IMR-90 (cell line): ENCODE measurements around the gene DIAPH1. TPM values are rescaled to one million over a fixed set of nuclear protein-coding genes. Genes with fewer than 3 reads are reported as not detected.

Experiments
- ATAC-seq: fragments of 200-7000 bp; cut with Tn5 transposase; 2 replicates; pipeline ENCODE4 v1.9.1; 2020; ENCODE audit warnings: low read depth, mild to moderate bottlenecking, moderate library complexity
- BruUV-seq: library from RNA; stranded (reverse); fragments of 400-500 nt; replicated peaks from 2 replicates; lab custom pipeline; 2021; lab: Mats Ljungman, UMichigan
- CTCF ChIA-PET: fragments of 300-600 bp; formaldehyde crosslinking; extraction: SDS; loops from one replicate; lab custom pipeline; 2021; ENCODE audit warnings: antibody characterized with exemption; lab: Yijun Ruan, JAX
- POLR2A ChIA-PET: fragments of 300-600 bp; sonication (Branson Sonifier 250); formaldehyde crosslinking; loops from one replicate; lab custom pipeline; 2022; ENCODE audit warnings: antibody characterized with exemption; ENCODE audit not compliant: unreplicated experiment; lab: Charles Lee
- DNase-seq: peaks from one replicate; pipeline ENCODE4 v3.0.0; 2013
- H2AFZ ChIP-seq: replicated peaks from 2 replicates; pipeline ENCODE3; 2013; ENCODE audit warnings: low read length, mild to moderate bottlenecking; ENCODE audit not compliant: poor library complexity
- H2AK5ac ChIP-seq: 2 replicates; pipeline ENCODE4 v1.6.1; 2013; ENCODE audit warnings: low read depth, low read length, inconsistent platforms
- H2AK9ac ChIP-seq: replicated peaks from 2 replicates; pipeline ENCODE3; 2013; ENCODE audit warnings: mild to moderate bottlenecking, low read depth, low read length, moderate library complexity; ENCODE audit not compliant: poor library complexity
- H2BK120ac ChIP-seq: 2 replicates; pipeline ENCODE4 v1.6.1; 2013; ENCODE audit warnings: low read depth, low read length, inconsistent platforms
- H2BK15ac ChIP-seq: 3 replicates; pipeline ENCODE4 v1.6.1; 2013; ENCODE audit warnings: low read depth, low read length, inconsistent platforms
- H2BK20ac ChIP-seq: 2 replicates; pipeline ENCODE4 v1.6.1; 2013; ENCODE audit warnings: low read depth, mild to moderate bottlenecking, inconsistent platforms, low read length, moderate library complexity
- H2BK5ac ChIP-seq: 2 replicates; pipeline ENCODE4 v1.6.1; 2013; ENCODE audit warnings: mild to moderate bottlenecking, low read depth, low read length, inconsistent platforms; ENCODE audit not compliant: poor library complexity, severe bottlenecking
- H3K14ac ChIP-seq: replicated peaks from 2 replicates; pipeline ENCODE4 v1.6.1; 2013; ENCODE audit warnings: low read depth, low read length, inconsistent platforms
- H3K18ac ChIP-seq: 2 replicates; pipeline ENCODE4 v1.6.1; 2013; ENCODE audit warnings: low read depth, low read length, control low read depth
- H3K23ac ChIP-seq: 2 replicates; pipeline ENCODE4 v1.6.1; 2013; ENCODE audit warnings: low read depth, low read length, inconsistent platforms
- H3K27ac ChIP-seq: 2 replicates; pipeline ENCODE4 v1.5.1; 2013; ENCODE audit warnings: mild to moderate bottlenecking, control low read depth, low read length; ENCODE audit not compliant: insufficient read depth
- H3K27me3 ChIP-seq: 2 replicates; pipeline ENCODE4 v1.6.1; 2013; ENCODE audit warnings: low read length; ENCODE audit not compliant: control insufficient read depth, insufficient read depth
- H3K36me3 ChIP-seq: 2 replicates; pipeline ENCODE4 v1.6.1; 2013; ENCODE audit warnings: low read length, mixed read lengths; ENCODE audit not compliant: control insufficient read depth, insufficient read depth
- H3K4ac ChIP-seq: 2 replicates; pipeline ENCODE4 v1.6.1; 2013; ENCODE audit warnings: low read depth, low read length, inconsistent platforms
- H3K4me1 ChIP-seq: 2 replicates; pipeline ENCODE4 v1.6.1; 2013; ENCODE audit warnings: low read length, mixed read lengths; ENCODE audit not compliant: control insufficient read depth, insufficient read depth
- H3K4me2 ChIP-seq: 2 replicates; pipeline ENCODE4 v1.6.1; 2013; ENCODE audit warnings: low read depth, mild to moderate bottlenecking, control low read depth, low read length, moderate library complexity
- H3K4me3 ChIP-seq: 2 replicates; pipeline ENCODE4 v1.5.1; 2013; ENCODE audit warnings: low read depth, mild to moderate bottlenecking, control low read depth, low read length, moderate library complexity; ENCODE audit not compliant: insufficient read depth
- H3K56ac ChIP-seq: 2 replicates; pipeline ENCODE4 v1.6.1; 2013; ENCODE audit warnings: low read length, inconsistent platforms; ENCODE audit not compliant: insufficient read depth; ENCODE audit errors: extremely low read depth
- H3K79me1 ChIP-seq, 2 experiments: 2 replicates each; pipeline ENCODE4 v1.6.1; 2013; ENCODE audit warnings: low read length in 2 of 2, inconsistent platforms in 1 of 2, low read depth in 1 of 2
- H3K9ac ChIP-seq: 2 replicates; pipeline ENCODE4 v1.6.1; 2013; ENCODE audit warnings: low read depth, low read length, control low read depth
- H3K9me1 ChIP-seq: 2 replicates; pipeline ENCODE4 v1.6.1; 2013; ENCODE audit warnings: low read length, inconsistent platforms; ENCODE audit not compliant: insufficient read depth
- H3K9me3 ChIP-seq: 2 replicates; pipeline ENCODE4 v1.6.1; 2013; ENCODE audit warnings: low read length; ENCODE audit not compliant: control insufficient read depth, insufficient read depth
- H4K20me1 ChIP-seq: 2 replicates; pipeline ENCODE4 v1.6.1; 2013; ENCODE audit warnings: low read length, inconsistent platforms; ENCODE audit not compliant: insufficient read depth
- H4K5ac ChIP-seq: 2 replicates; pipeline ENCODE4 v1.6.1; 2013; ENCODE audit warnings: mild to moderate bottlenecking, low read depth, low read length, control low read depth
- H4K8ac ChIP-seq, 2 experiments: 2 replicates each; pipeline ENCODE4 v1.6.1; 2013; ENCODE audit warnings: low read depth in 2 of 2, low read length in 2 of 2, control low read depth in 1 of 2, inconsistent platforms in 1 of 2
- H4K91ac ChIP-seq: 2 replicates; pipeline ENCODE4 v1.6.1; 2013; ENCODE audit warnings: low read depth, low read length, inconsistent platforms; ENCODE audit not compliant: insufficient read depth
- CEBPB ChIP-seq: IDR thresholded peaks from 2 replicates; pipeline ENCODE4 v1.6.1; 2012; ENCODE audit warnings: low read depth, low read length, improper control_type of control experiment
- MXI1 ChIP-seq: IDR thresholded peaks from 2 replicates; pipeline ENCODE4 v1.6.1; 2012; ENCODE audit warnings: low read depth, mild to moderate bottlenecking, low read length, moderate library complexity, borderline replicate concordance
- NFE2L2 ChIP-seq: fragments of 150-350 bp; IDR thresholded peaks from 2 replicates; pipeline ENCODE4 v1.6.1; 2016; ENCODE audit warnings: low read depth, mild to moderate bottlenecking, low read length
- RCOR1 ChIP-seq: IDR thresholded peaks from 2 replicates; pipeline ENCODE4 v1.6.1; 2012; ENCODE audit warnings: mild to moderate bottlenecking, low read length, improper control_type of control experiment; ENCODE audit not compliant: insufficient replicate concordance
- RFX5 ChIP-seq: IDR thresholded peaks from 2 replicates; pipeline ENCODE4 v1.8.0; 2012; ENCODE audit warnings: low read depth, mild to moderate bottlenecking, low read length, moderate library complexity
- WGBS, 2 experiments: methylation state at CpG; one replicate each; pipeline versions ENCODE4 v1.1.5 to v1.1.7; 2013; ENCODE audit warnings: missing lambda C conversion rate in 2 of 2; ENCODE audit not compliant: insufficient read length in 1 of 2; ENCODE audit errors: extremely low coverage in 2 of 2; 5-methylcytosine and 5-hydroxymethylcytosine counted together
- dilution Hi-C: fragments of 300-500 bp; cut with HindIII; formaldehyde crosslinking; loops from one replicate; pipeline ENCODE4 v1.14.3; 2018; ENCODE audit warnings: low sequenced_read_pairs; ENCODE audit not compliant: unreplicated experiment
- in situ Hi-C: fragments of 300-500 bp; cut with MboI; formaldehyde crosslinking; loops from 3 replicates; pipeline ENCODE4 v1.14.3; 2019; ENCODE audit warnings: low sequenced_read_pairs, inconsistent platforms, mixed read lengths
- intact Hi-C: fragments of 100-400 bp; cut with micrococcal nuclease; formaldehyde crosslinking; loops from 2 replicates; pipeline ENCODE4 v1.10.0; 2022
- polyA plus RNA-seq, 3 experiments: library from polyadenylated mRNA; depleted of rRNA; stranded (reverse); fragments of >200 nt; gene quantifications; 2 replicates each; pipeline ENCODE4 v1.2.3, GENCODE V29; 2012; ENCODE audit warnings: low replicate concordance in 1 of 3
- total RNA-seq: library from RNA; depleted of rRNA; stranded (reverse); fragments of >200 nt; gene quantifications from 2 replicates; pipeline ENCODE4 v1.2.3, GENCODE V29; 2012
- TF ChIP-seq, protein P1 (sequence below): fragments of 150-350 bp; IDR thresholded peaks from 2 replicates; pipeline ENCODE4 v1.6.1; 2016; ENCODE audit warnings: low read depth, mild to moderate bottlenecking, low read length, moderate library complexity, borderline replicate concordance

DIAPH1 gene
- total and polyA plus RNA-seq, 2 of the 4 experiments (the other 2 are of a cell fraction) = 12.0 to 37.4 TPM

DNA sequence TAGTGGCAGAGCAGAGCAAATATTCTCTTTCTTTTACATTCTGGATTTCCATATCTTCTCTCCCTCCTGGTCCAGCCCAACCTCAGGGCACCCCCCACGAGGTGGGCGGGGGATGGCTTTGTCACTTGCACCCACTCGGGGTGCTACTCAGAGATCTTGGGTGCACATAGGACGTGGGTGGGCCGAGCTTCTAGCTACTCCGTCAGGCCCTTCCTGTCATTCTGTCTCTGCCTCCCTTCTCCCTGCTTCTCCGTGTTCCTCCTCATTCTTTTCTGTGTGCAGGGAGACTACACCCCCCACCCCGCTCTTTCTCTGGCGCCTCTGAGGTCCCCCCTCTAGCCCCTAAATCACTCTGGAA lies 110.4 kb downstream of the DIAPH1 start:
- TF ChIP-seq RFX5 (no peak), NFE2L2 (no peak), RCOR1 (no peak), CEBPB (no peak), MXI1 (no peak)
- TF ChIP-seq, protein P1, sequence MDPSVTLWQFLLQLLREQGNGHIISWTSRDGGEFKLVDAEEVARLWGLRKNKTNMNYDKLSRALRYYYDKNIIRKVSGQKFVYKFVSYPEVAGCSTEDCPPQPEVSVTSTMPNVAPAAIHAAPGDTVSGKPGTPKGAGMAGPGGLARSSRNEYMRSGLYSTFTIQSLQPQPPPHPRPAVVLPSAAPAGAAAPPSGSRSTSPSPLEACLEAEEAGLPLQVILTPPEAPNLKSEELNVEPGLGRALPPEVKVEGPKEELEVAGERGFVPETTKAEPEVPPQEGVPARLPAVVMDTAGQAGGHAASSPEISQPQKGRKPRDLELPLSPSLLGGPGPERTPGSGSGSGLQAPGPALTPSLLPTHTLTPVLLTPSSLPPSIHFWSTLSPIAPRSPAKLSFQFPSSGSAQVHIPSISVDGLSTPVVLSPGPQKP = no peak
- Histone ChIP-seq H3K23ac (peak overlapping the region; percentile 25; the same call in 1 of the 2 replicates), H2BK120ac (peak overlapping the region; percentile 58; the same call in 1 of the 2 replicates), H2BK20ac (peak overlapping the region; percentile 21), H2BK15ac (peak overlapping the region; percentile 65; the same call in 1 of the 3 replicates), H3K14ac (peak overlapping the region; percentile 72), H3K27ac (peak overlapping the region; percentile 96), H3K9me3 (no peaks in the 10 kb centered on the region), H3K18ac (peak overlapping the region; percentile 56), H2AK9ac (peak overlapping the region; percentile 11), H3K79me1 (peaks cover 11 to 40% of the 10 kb centered on the region in 2 experiments), H3K4me3 (peak overlapping the region; percentile 7), H3K36me3 (peaks cover 39% of the 10 kb centered on the region), H2AFZ (no peak overlapping the region), H3K56ac (peak overlapping the region; percentile 33; the same call in 1 of the 2 replicates), H3K4ac (peak overlapping the region; percentile 83), H3K9ac (peak overlapping the region; percentile 56), H4K20me1 (peaks cover 20% of the 10 kb centered on the region), H2AK5ac (peak overlapping the region; percentile 33; the same call in 1 of the 2 replicates), H3K9me1 (peaks cover 18% of the 10 kb centered on the region; the same call in 1 of the 2 replicates), H4K5ac (peak overlapping the region; percentile 42), H4K91ac (peak overlapping the region; percentile 58), H3K4me2 (peak overlapping the region; percentile 44), H2BK5ac (peak overlapping the region; percentile 65), H4K8ac (peak overlapping the region; percentile 71 to 83), H3K4me1 (peaks cover 34% of the 10 kb centered on the region), H3K27me3 (no peaks in the 10 kb centered on the region)
- WGBS, 2 experiments = 4% methylated on average over 4 of the region's 9 CpGs; no CpG with 5 or more reads in 1 of the 2 experiments
- ChIA-PET POLR2A (interaction anchor here (0.6 kb wide), 1 partner anchor 11 kb away, joined by 3 read pairs; no protein-coding TSS in a partner anchor), CTCF (interaction anchor here (1.3 to 1.9 kb wide), 3 partner anchors 16 to 49 kb away, joined by 3 to 10 read pairs (median 7); no protein-coding TSS in a partner anchor)
- dilution Hi-C loops (no loop called here), intact Hi-C loops (loop anchor here (2.0 kb wide), 1 partner anchor 20 kb away; the partner anchor contains the start of gene PCDHGC5), in situ Hi-C loops (no loop called here)
- BruUV-seq = no TSS peak
- DNase-seq (no peak), ATAC-seq (peak; percentile 1; the same call in 1 of the 2 replicates)
